ENCODE measurements around the gene NBAS.

- no peak for TF ChIP-seq CTCF (tag by site-specific recombination; IDR thresholded peaks at IDR 0.05)
- no peak for TF ChIP-seq ZNF274 (IDR thresholded peaks at IDR 0.05; ENCODE audit: low read length)
- TF ChIP-seq ZNF274 (tag by site-specific recombination; IDR thresholded peaks at IDR 0.05; ENCODE audit: borderline replicate concordance), result no peak
- TF ChIP-seq PATZ1 (tag by site-specific recombination; IDR thresholded peaks at IDR 0.05), result no peak
- TF ChIP-seq ZBTB7A (tag by site-specific recombination; IDR thresholded peaks at IDR 0.05; ENCODE audit: low read depth), result no peak
- TF ChIP-seq ELK4 (IDR thresholded peaks at IDR 0.05; ENCODE audit: borderline replicate concordance, low read depth, low read length), result no peak
- TF ChIP-seq REST (tag by site-specific recombination; IDR thresholded peaks at IDR 0.05), result no peak
- TF ChIP-seq ZNF560 (tag by site-specific recombination; IDR thresholded peaks at IDR 0.05; ENCODE audit: borderline replicate concordance), result no peak
- no peak for TF ChIP-seq ZNF280D (tag by site-specific recombination; IDR thresholded peaks at IDR 0.05)
- TF ChIP-seq ZNF175 (tag by site-specific recombination; IDR thresholded peaks at IDR 0.05), result no peak
- TF ChIP-seq MEIS1 (CRISPR knock-in tag; IDR thresholded peaks at IDR 0.05; ENCODE audit: borderline replicate concordance), result no peak
- TF ChIP-seq ZNF791 (tag by site-specific recombination; IDR thresholded peaks at IDR 0.05), result no peak
- no peak for TF ChIP-seq ZNF155 (tag by site-specific recombination; IDR thresholded peaks at IDR 0.05)
These were observed 434.8 kb downstream of the NBAS start for GRCh38 chr2:15126373-15126772.
